Glutamatergic neuron (in vitro differentiated cells): ENCODE measurements around the gene MRO. TPM values are rescaled to one million over a fixed set of nuclear protein-coding genes. Genes with fewer than 3 reads are reported as not detected.

ENCODE experiments used
- total RNA-seq: library from RNA; stranded (reverse); fragmentation: NEBNext Ultra II Directional; extraction: Animal tissue kit (Norgen Biotek cat#: 25700); gene quantifications from one replicate; pipeline ENCODE4 v1.2.1, GENCODE V29; 2021; ENCODE audit not compliant: unreplicated experiment

Gene MRO
- total RNA-seq, 1 donor from 2014 or later, result not detected

Other genes starting within 250 kb of the MRO start
- 41.9 TPM for gene ME2, start 59.1 kb upstream of the MRO start, total RNA-seq
- gene ELAC1, start 148.0 kb upstream of the MRO start, total RNA-seq, result 9.2 TPM
- 121 TPM for gene SMAD4, start 210.2 kb upstream of the MRO start, total RNA-seq